LNCaP clone FGC (cell line): ENCODE results near the gene IFITM10.
"Not testable (repeated sequence)": the region's sequence is repeated elsewhere in the genome, so short reads cannot be mapped to it uniquely, and the experiment has no call there.

Experiments used
- DNase-seq: peaks from one replicate; pipeline ENCODE4 v3.0.0-alpha.2; 2011; ENCODE audit warnings: low read depth
- H3K4me3 ChIP-seq: 2 replicates; pipeline ENCODE4 v1.5.1; 2011; ENCODE audit warnings: mild to moderate bottlenecking, low read depth, low read length, control low read depth
- TF ChIP-seq, protein P1 (sequence below): IDR thresholded peaks from 2 replicates; pipeline ENCODE4 v1.5.1; 2012; ENCODE audit warnings: mild to moderate bottlenecking; ENCODE audit not compliant: control insufficient read depth, insufficient read depth; ENCODE audit errors: extremely low read depth

IFITM10 gene

DNA sequence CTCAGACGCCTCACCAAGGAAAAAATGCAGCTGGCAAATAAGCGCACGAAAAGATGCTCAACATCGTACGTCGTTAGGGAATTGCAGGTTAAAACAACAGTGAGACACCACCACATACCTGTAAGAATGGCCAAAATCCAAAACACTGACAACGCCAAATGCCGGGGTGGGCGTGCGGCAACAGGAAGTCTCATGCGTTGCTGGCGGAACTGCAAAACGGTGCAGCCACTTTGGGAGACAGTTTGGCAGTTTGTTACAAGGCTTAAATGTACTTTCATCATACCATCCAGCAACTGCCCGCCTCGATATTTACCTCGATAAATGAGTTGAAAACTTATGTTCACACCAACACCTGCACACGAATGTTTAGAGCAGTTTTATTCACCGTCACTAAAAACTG lies 20.9 kb upstream of the IFITM10 start:
- no peak overlapping the region for H3K4me3 ChIP-seq
- TF ChIP-seq, protein P1, sequence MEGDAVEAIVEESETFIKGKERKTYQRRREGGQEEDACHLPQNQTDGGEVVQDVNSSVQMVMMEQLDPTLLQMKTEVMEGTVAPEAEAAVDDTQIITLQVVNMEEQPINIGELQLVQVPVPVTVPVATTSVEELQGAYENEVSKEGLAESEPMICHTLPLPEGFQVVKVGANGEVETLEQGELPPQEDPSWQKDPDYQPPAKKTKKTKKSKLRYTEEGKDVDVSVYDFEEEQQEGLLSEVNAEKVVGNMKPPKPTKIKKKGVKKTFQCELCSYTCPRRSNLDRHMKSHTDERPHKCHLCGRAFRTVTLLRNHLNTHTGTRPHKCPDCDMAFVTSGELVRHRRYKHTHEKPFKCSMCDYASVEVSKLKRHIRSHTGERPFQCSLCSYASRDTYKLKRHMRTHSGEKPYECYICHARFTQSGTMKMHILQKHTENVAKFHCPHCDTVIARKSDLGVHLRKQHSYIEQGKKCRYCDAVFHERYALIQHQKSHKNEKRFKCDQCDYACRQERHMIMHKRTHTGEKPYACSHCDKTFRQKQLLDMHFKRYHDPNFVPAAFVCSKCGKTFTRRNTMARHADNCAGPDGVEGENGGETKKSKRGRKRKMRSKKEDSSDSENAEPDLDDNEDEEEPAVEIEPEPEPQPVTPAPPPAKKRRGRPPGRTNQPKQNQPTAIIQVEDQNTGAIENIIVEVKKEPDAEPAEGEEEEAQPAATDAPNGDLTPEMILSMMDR = no peak
- DNase-seq = no peak

GRCh38 chr11:1770528-1770927 lies 20.1 kb upstream of the IFITM10 start:
- no peak for DNase-seq
- TF ChIP-seq, protein P1 = no peak
- no peak overlapping the region for H3K4me3 ChIP-seq

DNA sequence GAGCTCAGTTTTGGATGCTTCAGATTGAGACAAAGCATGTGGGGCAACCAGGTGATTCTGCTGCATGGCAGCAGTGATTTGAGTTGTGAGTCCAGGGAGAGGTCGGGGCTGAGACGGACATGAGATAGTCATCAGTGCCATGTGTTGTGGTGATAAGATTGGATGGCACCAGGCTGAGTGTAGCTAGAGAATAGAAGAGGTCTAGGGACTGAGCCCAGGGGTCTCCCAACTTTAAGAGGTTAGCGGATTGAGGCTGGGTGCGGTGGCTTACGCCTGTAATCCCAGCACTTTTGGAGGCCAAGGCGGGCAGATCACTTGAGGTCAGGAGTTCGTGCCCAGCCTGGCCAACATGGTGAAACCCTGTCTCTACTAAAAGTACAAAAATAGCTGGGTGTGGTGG lies 19.7 kb upstream of the IFITM10 start:
- no peak overlapping the region for H3K4me3 ChIP-seq
- no peak for DNase-seq
- TF ChIP-seq, protein P1 = no peak

DNA sequence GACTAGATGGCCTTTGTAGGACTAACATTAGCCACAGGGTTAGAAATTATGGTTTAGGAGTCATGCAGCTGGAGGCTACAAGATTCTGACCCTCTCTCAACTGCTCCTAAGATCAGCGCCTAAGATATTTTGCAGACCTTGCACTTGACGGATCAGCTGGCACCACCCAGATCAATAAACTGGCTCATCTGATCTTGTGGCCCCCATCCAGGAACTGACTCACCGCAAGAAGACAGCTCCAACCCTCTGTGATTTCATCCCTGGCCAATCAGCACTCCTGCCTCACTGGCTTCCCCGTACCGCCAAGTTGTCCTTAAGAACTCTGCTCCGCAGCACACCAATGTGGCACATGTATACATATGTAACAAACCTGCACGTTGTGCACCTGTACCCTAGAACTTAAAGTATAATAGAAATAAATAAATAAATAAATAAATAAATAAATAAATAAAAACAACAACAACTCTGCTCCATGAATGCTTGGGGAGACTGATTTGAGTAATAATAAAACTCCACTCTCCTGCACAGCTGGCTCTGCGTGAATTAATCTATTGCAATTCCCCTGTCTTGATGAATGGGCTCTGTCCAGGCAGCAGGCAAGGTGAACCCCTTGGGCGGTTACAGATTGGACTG lies 19.0 kb upstream of the IFITM10 start:
- DNase-seq, H3K4me3 ChIP-seq: not testable (repeated sequence)

DNA sequence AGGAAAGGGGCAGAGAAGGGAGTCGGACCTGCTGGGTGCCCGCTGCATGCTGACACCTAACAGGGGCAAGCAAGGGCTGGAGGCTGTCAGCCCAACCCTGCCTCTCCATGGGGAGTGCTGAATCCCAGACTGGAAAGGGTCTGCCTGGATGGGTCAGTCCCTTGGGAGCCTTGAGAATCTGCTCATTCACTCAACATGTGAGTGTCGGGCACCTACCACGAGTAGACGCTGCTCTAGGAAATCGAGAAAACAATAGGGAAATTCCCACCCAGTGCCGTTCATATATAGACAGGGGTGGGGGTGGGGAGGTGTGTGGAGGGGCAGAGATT lies 17.7 kb upstream of the IFITM10 start:
- TF ChIP-seq, protein P1 = no peak
- H3K4me3 ChIP-seq = no peak overlapping the region

DNA sequence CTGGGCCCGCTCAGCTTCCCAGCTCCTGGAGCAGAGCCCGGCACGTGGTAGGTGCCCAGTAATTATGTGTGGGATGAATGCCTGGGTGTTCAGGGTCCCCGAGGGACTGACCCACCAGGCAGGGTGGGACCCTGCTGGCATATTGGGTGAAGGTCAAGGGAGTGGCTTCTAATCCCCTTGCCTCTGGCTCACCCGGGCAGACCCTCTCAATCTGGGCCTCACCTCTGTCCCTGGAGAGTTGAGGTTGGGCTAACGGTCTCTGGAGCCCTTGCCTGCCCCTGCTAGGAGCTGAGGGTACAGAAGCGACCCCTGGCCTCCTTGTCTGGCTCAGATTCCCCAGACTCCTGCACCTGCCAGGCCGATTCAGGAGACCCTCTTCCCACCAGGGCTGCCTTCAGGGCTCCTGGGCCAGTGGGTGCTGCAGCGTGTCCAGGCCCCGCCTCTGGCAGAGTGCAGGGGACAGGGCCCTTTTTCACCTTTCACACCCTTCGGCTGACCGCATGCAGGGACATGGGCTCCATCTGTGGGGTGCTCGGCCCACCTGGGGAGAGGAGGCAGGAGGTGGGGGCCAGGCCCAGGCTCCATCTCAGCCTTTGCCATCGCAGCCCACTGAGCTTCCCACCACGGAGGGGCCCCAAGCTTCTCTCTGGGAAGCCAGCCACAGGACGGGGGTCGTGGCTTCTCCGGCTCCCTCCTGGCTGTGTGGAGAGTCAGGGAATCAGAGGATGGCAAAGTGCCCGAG lies 17.2 kb upstream of the IFITM10 start:
- H3K4me3 ChIP-seq = no peak overlapping the region
- TF ChIP-seq, protein P1 = no peak
- DNase-seq = no peak

More for the DNA sequence above, 17.7 kb upstream of the IFITM10 start:
- no peak for DNase-seq

GRCh38 chr11:1766719-1767398 lies 16.5 kb upstream of the IFITM10 start:
- TF ChIP-seq, protein P1 = no peak
- DNase-seq = no peak
- no peak overlapping the region for H3K4me3 ChIP-seq
